HG03060 (cell line): Measurements from ENCODE around the gene CRTC2.
"Not testable (repeated sequence)": the region's sequence is repeated elsewhere in the genome, so short reads cannot be mapped to it uniquely, and the experiment has no call there.

ENCODE experiments used
- ATAC-seq: cut with Tn5 transposase; IDR thresholded peaks from one replicate; pipeline ENCODE4 v1.9.1; 2021; ENCODE audit warnings: low read depth, moderate number of reproducible peaks; ENCODE audit not compliant: unreplicated experiment

CRTC2 gene

DNA sequence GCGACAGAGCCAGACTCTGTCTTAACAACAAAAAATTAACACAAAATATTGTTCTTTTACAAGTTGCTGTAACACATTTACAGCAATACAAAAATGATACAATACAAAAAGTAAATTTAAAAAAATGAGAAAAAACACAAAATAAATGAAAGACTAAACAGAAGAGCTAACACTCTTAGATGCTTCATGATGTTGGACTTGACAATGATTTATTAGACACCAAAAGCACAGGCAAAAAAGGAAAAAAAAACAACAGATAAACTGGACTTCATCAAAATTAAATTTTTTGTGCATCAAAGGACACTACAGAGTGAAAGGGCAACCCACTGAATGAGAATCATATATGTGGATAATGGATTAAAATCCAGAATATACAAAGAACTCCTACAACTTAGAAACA lies 52.0 kb downstream of the CRTC2 start:
- ATAC-seq = no peak

DNA sequence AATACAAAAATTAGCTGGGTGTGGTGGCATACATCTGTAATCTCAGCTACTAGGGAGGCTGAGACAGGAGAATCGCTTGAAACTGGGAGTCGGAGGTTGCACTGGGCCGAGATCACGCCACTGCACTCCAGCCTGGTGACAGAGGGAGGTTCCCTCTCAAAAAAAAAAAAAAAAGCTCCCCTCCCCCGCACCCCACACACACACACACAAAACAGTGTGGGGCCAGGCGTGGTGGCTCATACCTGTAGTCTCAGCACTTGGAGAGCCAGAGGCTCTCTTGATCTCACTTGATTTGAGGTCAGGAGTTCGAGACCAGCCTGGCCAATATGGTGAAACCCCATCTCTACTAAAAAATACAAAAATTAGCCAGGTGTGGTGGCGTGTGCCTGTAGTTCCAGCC lies 52.5 kb downstream of the CRTC2 start:
- ATAC-seq = not testable (repeated sequence)

GRCh38 chr1:153903841-153904455 lies 54.5 kb downstream of the CRTC2 start:
- ATAC-seq = no peak

DNA sequence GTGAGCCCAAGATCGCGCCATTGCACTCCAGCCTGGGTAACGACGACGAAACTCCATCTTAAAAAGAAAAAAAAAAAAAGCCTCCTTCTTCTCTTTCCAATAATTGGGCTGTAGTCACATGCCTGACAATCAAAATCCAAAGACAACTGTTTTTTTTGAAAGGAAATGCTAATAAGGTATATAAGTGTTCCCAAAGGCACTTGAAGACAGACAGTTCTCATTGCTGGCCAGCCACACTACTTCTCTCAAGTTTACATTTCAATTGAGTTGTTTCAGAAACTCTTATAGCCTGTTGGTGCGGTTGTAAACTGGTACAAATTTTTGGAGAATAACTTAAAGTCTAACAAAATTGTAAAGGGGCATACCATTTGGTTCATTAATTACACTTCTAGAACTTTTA lies 58.9 kb downstream of the CRTC2 start:
- ATAC-seq = no peak
